ENCODE data around the gene LDB2.

LDB2 gene

DNA sequence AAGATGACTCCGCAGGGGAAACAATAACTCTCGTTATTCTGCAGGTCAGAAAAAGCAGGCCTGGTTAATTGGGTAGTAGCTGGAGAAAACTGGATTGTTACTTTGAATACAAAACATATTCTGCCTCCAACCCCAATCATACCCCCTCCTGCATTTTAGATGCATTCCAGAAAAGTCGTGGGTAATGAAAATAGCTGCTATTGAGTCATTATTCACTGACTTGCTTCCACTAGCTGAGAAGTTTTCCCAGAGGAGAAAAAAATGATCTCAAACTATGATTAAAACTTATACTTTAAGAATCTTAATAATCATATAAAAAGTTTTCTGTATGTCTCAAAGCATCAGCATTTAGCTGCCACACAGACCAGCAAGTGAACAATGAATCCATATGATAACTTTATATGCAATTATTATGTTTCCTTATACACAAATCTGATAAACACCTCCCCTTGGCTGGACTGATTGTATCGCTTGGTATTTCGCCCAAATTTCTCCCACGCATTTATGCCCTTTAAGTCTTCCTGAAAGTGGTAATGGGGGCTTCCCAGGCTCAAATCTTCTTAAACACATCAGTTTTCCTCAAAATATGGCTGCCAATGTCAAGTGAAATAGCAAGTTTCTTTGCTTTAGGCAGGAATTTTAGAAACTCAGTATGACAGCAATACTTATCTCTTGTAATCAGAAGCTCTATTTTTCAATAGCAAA is 181.0 kb downstream of the LDB2 start:
- no peak for FAIRE-seq

GRCh38 chr4:16715482-16715881 is 183.0 kb downstream of the LDB2 start:
- FAIRE-seq = no peak

DNA sequence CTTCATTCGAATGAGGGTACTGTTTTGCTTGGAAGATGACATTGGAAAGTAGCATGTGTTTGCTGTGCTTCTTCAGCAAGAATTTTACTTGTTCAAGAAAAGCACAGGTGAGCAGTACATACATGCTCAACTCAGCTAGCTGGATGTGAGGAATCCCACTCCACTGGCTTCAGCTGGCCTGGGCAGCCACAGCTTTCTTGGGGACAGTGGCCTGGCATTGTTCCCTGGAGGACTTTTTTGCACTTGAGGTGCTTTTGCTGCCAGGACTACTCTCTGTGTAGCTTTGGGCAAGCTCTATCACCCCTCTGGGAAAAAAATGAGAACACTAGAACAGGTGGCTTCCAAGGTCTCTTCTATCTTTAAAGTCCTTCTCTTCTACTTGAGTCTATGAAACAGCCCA is 184.3 kb downstream of the LDB2 start:
- FAIRE-seq = no peak

- FAIRE-seq = no peak
These were observed 184.7 kb downstream of the LDB2 start for GRCh38 chr4:16713696-16714095.

DNA sequence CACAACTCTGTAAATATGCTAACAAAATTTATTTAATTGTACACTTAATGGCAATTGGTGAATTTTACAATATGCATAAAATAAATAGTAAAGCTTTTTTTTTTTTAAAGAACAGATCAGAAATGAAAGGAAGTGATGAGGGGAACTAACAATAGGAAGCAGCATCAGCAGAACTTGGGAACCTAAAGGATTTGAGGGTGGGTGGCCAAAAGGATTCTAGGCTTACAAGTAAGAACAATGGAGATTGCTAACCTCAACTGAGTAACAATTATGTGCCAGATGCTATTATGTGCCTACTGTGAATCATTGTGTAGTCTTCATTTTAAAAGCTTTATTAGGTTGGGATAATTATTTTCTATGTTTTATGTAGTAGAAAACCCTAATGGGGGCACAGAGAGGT is 185.2 kb downstream of the LDB2 start:
- no peak for FAIRE-seq

DNA sequence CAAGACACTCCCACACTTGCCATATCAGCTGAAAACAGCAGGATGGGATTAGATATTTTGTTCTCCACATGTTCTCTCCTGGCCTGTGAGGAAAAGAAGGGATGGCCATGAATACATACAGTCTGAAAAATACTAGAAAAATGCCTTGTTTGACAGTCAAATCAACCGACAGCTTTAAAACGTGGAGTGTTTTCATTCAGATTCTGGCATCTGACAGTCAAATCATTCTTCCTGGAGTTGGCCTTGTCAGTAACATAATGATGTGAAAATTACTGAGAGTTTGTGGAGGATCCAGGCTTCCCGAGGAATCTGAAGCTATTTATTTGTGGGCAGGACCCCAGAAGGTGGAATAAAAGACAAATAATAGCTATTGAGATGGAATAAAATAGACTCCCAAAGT is 188.2 kb downstream of the LDB2 start:
- no peak for FAIRE-seq

DNA sequence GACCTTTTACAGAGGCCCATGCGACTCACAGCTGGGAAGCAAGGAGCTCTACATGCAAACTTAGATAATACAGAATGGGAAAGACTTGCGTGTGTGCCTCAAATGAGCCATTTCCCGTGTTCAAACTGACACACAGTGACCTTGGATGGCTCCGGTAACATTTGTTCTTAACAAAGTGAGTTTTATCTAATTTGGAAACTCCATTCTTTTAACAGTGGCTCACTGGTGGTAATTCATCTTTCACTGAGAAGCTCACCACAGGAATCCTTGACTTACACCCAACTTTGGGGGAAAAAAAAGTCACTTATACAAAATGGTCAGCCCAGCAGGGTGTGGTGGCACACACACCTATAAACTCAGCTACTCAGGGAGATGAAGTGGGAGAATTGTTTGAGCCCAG is 190.6 kb downstream of the LDB2 start:
- FAIRE-seq = no peak

- FAIRE-seq = no peak
These were observed 192.2 kb downstream of the LDB2 start for GRCh38 chr4:16706251-16706650.

GRCh38 chr4:16705341-16705740 is 193.1 kb downstream of the LDB2 start:
- FAIRE-seq = no peak

DNA sequence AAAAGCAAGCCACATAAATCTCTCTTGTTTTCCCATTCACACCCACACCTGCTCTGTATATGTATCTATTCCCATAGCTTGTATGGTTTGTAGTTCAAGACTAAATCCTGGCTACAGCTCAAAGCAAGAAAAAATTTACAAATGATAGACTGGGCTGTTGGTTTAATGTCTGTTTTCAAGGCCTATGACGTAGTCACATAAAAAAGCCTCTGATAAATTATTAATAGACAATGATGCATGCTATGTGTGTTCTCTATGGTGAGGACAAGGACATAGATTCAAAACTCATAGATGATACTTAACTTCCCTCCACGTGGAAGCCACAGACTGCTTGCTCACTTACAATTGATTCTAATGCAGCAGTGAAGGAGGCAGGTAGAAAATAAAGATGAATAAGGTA is 194.0 kb downstream of the LDB2 start:
- no peak for FAIRE-seq

DNA sequence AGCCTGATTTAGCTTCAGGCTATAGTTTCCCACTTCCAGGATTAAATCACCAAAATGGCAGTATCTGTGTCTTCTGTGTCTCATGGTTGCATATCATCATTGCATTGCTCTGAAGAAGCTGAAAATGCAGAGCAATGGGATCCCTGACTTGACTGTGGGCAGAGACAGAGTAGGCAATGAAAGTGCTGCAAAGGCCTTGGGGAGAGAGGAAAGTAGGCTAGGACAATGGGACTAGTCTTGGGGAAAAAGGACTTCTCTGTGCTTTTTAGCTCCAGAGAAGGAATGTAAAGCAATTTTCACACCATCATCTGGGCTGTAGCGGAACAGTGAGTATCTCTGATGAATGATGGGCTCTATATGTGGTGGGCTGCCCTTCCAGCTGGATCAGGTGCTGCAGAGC is 202.5 kb downstream of the LDB2 start:
- no peak for FAIRE-seq

DNA sequence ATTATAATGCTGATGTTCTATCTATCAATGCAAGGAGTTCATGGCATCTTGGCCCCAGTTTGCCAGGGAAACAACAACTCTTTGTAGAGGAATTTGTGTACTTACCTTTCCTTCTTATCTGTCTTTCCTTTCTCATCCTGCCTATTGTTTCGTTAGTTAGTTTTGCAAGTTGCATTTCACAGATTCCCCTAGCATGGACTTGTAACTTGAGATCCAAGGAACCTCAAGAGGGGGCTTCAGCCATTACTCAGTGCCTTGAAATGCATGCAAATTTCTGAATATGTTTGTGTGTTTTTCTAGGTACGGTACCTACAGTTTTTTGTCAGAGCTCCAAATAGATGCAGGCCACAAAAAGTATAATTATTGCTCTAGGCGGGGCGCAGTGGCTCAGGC is 203.6 kb downstream of the LDB2 start:
- FAIRE-seq = no peak

GRCh38 chr4:16694173-16694883 is 204.1 kb downstream of the LDB2 start:
- FAIRE-seq = no peak

DNA sequence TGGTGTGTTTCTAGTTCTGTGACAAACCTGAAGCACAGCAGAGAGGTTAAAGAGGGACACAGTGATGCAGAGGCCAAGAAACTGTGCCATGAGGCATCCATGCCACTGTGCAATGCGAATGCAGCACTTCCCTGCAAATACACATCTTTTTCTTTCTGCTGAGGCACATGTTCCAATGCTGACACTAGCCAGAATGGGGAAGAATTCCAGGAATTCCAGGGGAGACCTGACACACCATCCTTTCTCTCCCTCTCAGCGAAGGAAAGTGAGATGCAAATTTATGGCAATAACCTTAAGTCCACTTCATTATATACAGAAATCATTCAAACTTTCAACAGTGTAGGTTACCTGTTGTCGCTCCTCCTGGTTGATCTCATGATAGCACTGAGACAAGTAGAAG is 204.8 kb downstream of the LDB2 start:
- no peak for FAIRE-seq

DNA sequence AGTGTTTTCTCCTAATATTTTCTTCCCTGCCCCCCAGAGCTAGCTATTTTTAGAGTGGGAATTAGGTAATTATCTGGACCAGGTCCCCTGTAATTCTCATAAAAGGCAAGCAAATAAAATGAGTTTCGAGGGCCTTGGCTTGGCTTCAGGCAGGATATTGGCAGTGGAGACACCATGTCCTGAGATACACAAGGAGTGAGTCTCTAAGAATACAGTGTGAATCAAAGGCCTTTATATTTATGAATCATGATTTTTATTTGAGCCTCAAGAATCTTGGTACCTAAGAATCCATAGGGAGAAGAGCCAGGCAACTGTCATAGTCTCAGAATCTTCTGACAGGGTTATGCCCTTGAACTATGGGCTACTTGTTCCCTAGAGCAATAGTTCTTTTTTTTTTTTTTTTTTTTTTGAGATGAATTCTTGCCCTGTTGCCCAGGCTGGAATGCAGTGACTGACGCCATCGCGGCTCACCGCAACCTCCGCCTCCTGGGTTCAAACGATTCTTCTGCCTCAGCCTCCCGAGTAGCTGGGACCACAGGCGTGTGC is 205.4 kb downstream of the LDB2 start:
- FAIRE-seq = no peak

DNA sequence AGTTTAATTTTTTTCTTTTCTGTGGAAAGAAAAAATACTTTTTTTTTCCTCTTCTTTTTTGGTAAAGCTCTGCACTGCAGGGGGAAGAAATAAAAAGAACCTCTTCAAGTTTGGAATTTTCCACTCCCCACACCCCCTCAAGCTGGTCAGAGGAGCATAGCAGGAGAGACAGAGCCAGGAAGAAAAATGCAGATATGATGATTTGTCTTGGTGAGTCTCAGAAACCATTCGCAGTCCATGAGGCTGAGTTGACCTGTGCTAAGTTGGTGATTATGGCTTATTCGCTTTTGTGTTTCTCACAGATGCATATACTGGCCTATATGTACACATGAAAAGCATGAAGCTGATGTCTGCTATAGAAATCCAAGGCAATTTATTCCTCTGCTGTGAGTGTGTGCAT is 205.9 kb downstream of the LDB2 start:
- FAIRE-seq = no peak

DNA sequence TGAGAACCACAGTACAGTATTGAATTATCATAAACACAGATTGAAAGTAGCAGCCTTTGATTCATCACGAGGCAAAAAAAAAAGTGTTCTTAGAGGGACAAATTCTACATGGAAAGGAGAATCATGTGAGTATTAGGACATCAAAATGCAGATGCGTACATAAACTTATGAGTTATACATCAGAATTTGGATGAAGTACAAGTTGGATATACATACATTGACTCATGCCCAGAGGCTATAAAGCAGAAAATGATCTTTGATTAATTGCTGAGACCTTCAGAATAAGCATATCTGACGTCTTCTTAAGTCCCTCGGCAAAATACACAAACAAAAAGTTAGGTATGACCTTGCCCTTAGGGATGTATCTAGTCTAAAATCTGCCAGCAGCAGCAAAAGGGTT is 206.4 kb downstream of the LDB2 start:
- no peak for FAIRE-seq

DNA sequence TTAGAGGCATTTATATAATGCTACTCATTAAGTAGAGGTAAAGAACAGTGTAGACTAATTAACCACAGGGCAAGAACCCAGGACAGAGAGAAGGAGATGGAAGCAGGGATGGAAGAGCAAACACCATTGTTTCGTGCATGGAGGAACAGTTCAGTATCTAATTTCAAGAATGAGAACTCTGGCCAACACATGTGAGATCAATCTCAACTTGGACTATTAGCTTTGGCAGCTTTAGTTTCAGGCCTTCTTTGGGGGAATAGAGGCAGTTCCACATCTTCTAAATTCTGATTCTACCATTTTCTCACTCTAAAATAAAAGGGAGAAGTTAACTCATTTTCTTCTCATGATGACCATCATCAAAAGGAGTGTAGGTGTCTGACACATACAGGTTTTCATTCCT is 207.0 kb downstream of the LDB2 start:
- FAIRE-seq = no peak

- FAIRE-seq = no peak
These were observed 210.6 kb downstream of the LDB2 start for GRCh38 chr4:16687845-16688244.

- no peak for FAIRE-seq
These were observed 211.4 kb downstream of the LDB2 start for GRCh38 chr4:16687011-16687410.

DNA sequence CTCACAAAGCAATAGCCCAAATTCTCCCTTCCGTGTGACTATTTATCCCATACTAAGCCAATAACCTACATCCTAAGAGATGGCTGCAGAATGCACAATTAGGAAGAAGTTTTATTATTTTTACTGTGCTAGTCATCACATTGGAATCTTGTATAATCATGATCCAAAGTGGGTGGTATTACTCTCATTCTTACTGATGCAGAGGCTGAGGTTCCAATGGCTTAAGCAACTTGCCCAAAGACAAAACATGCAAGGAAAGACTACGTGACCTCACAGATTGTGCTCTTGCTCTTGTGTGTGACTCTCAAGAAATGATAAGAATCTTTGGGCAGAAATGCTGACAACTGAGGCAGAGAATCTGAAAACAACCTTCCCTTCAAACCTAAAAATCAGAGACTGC is 212.2 kb downstream of the LDB2 start:
- no peak for FAIRE-seq

DNA sequence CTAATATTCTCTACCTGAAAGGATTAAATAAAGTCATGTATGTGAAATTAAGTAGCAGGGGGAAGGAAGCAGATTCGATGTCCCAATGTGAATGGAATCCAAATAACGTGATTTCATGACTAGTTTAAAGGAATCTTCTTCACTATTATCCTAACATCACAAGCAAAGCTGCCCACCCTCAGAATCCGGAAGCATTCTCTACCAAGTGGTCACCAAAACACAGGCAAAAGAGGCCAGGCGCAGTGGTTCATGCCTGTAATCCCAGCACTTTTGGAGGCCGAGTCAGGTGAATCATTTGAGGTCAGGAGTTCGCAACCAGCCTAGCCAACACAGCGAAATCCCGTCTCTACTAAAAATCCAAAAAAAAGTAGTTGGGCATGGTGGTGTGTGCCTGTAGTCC is 212.9 kb downstream of the LDB2 start:
- FAIRE-seq = no peak

GRCh38 chr4:16684935-16685334 is 213.5 kb downstream of the LDB2 start:
- no peak for FAIRE-seq

DNA sequence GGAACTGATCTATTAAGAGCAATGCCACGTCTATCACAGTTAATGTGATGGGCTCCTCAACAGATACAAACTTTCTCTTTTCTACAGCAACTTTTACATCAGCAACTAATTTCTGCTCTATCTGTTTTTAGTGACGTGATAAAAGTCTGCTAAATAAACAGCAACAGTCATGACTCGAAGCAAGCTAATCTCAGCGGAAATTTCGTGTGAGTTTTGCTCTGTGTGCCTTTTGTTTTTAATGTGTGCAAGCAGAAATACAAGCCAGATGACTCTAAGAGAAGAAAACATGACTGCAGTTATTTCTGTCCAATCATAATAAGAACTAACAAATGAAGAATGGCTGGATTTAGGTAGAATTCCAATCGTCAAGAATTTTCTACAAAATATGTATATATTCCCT is 214.3 kb downstream of the LDB2 start:
- no peak for FAIRE-seq

GRCh38 chr4:16682975-16683374 is 215.5 kb downstream of the LDB2 start:
- no peak for FAIRE-seq

All from TTC549 (cell line).